ENCODE data around the gene ANO8. TPM values are rescaled to one million over a fixed set of nuclear protein-coding genes. Genes with fewer than 3 reads are reported as not detected.
A peak's percentile ranks its signal among the peaks of the same experiment; 100 is the strongest.

Gene ANO8
- total and polyA plus RNA-seq, 2 of the 8 experiments (the other 6 are each of a cell fraction or from before 2014, with no cell fraction given): 9.5 to 20.7 TPM

- TF ChIP-seq PHF8 (conservative IDR thresholded peaks at IDR 0.05; ENCODE audit: low read depth, low read length) (peak; percentile 65; the same call in 1 of the 2 replicates), ATF2 (IDR thresholded peaks at IDR 0.05; ENCODE audit: low read length) (no peak), MAFK (IDR thresholded peaks at IDR 0.05; ENCODE audit: low read depth, low read length) (no peak), SUZ12 (IDR thresholded peaks at IDR 0.05; ENCODE audit: low read length) (no peak), USF2 (IDR thresholded peaks at IDR 0.05; ENCODE audit: low read length) (no peak), ASH2L (IDR thresholded peaks at IDR 0.05; ENCODE audit: low read length) (peak; percentile 79), POLR2AphosphoS5 (IDR thresholded peaks at IDR 0.05; ENCODE audit: low read depth, low read length) (peak; percentile 26; the same call in 1 of the 2 replicates), FOSL1 (IDR thresholded peaks at IDR 0.05; ENCODE audit: insufficient read depth, low read depth, low read length) (no peak), GTF2F1 (IDR thresholded peaks at IDR 0.05; ENCODE audit: borderline replicate concordance, low read depth, low read length) (peak; percentile 66; the same call in 1 of the 2 replicates), KDM5A (IDR thresholded peaks at IDR 0.05; ENCODE audit: low read length) (no peak), SP4 (IDR thresholded peaks at IDR 0.05; ENCODE audit: low read length) (no peak), SP1 (IDR thresholded peaks at IDR 0.05; ENCODE audit: low read depth, low read length) (peak; percentile 73), SP2 (IDR thresholded peaks at IDR 0.05; ENCODE audit: low read length) (no peak), NANOG (IDR thresholded peaks at IDR 0.05; ENCODE audit: insufficient read depth, low read depth, low read length, poor library complexity, severe bottlenecking) (no peak), ZNF274 (IDR thresholded peaks at IDR 0.05; ENCODE audit: borderline replicate concordance, extremely low read depth, low read length) (no peak), JUN (IDR thresholded peaks at IDR 0.05; ENCODE audit: low read depth, low read length) (no peak), GABPA (IDR thresholded peaks at IDR 0.05; ENCODE audit: borderline replicate concordance, insufficient read depth, low read length) (no peak), POLR2A (IDR thresholded peaks at IDR 0.05; ENCODE audit: control extremely low read depth in 1 of 2, low read depth in 2 of 2, low read length in 2 of 2) (peak in 1 of 2 experiments; percentile 54; a peak in 1 of 3 replicates), NRF1 (IDR thresholded peaks at IDR 0.05; ENCODE audit: low read depth, low read length) (no peak)
Measured at GRCh38 chr19:17334414-17335409, at the start of gene ANO8 (continued).

Data from H1 (cell line).